DOHH2 (cell line): ENCODE results near the gene RAB3GAP1.

ENCODE experiments used
- EZH2phosphoT487 ChIP-seq: fragments of 200-600 bp; sonication (generic); IDR thresholded peaks from 2 replicates; pipeline ENCODE4 v1.6.1; 2017; ENCODE audit warnings: borderline replicate concordance, mild to moderate bottlenecking, antibody characterized with exemption, low read length, moderate library complexity, mixed read lengths
- TF ChIP-seq, protein P1 (sequence below): fragments of 200-600 bp; sonication (generic); IDR thresholded peaks from one replicate; pipeline ENCODE4 v1.5.1; 2014; ENCODE audit warnings: antibody characterized with exemption, mild to moderate bottlenecking, low read depth, low read length; ENCODE audit not compliant: poor library complexity, severe bottlenecking

DNA sequence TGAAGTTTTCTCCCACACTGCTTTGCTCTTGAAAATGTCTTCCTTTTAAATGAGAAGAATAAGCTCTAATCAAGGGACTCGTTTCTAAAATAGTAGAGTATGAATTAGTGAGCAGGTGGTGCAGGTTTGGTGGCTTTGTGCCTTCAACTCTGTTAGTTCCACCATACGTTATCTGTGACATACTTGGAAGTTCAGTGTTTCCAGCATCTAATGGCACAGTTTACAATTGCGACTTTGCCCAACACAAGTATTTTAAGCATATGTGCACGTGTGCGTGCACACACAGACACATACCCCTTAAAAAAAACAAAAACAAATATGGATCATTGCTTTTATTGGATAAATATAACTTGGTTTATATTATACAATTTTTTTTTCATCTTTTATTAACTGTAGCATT, 111.8 kb downstream of the RAB3GAP1 start:
- TF ChIP-seq, protein P1, sequence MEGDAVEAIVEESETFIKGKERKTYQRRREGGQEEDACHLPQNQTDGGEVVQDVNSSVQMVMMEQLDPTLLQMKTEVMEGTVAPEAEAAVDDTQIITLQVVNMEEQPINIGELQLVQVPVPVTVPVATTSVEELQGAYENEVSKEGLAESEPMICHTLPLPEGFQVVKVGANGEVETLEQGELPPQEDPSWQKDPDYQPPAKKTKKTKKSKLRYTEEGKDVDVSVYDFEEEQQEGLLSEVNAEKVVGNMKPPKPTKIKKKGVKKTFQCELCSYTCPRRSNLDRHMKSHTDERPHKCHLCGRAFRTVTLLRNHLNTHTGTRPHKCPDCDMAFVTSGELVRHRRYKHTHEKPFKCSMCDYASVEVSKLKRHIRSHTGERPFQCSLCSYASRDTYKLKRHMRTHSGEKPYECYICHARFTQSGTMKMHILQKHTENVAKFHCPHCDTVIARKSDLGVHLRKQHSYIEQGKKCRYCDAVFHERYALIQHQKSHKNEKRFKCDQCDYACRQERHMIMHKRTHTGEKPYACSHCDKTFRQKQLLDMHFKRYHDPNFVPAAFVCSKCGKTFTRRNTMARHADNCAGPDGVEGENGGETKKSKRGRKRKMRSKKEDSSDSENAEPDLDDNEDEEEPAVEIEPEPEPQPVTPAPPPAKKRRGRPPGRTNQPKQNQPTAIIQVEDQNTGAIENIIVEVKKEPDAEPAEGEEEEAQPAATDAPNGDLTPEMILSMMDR, result no peak
- no peak for TF ChIP-seq EZH2phosphoT487
